Measurements from ENCODE around the gene TCF19.

DNA sequence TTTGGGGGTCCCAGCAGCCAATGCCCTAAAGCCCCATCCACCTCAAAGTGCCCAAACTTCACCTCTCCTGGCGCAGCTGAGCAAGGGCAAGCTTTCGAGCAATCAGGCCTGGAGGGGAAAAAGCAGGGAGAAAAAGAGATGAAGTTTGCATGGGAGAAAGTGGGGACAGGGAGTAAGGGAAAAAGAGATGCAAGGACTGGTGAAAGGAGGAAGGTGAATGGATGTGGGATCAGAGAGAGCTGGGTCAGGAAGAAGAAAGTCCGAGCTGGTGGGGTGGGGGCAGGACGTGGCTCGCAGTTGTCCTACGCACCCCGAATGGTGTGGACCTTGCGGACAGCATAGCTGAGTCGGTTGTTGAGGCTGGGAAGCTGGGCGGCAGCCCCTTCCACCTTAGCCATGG lies 13.0 kb upstream of the TCF19 start:
- TF ChIP-seq, protein P1, sequence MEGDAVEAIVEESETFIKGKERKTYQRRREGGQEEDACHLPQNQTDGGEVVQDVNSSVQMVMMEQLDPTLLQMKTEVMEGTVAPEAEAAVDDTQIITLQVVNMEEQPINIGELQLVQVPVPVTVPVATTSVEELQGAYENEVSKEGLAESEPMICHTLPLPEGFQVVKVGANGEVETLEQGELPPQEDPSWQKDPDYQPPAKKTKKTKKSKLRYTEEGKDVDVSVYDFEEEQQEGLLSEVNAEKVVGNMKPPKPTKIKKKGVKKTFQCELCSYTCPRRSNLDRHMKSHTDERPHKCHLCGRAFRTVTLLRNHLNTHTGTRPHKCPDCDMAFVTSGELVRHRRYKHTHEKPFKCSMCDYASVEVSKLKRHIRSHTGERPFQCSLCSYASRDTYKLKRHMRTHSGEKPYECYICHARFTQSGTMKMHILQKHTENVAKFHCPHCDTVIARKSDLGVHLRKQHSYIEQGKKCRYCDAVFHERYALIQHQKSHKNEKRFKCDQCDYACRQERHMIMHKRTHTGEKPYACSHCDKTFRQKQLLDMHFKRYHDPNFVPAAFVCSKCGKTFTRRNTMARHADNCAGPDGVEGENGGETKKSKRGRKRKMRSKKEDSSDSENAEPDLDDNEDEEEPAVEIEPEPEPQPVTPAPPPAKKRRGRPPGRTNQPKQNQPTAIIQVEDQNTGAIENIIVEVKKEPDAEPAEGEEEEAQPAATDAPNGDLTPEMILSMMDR (IDR thresholded peaks at IDR 0.05 in 2 of 3, conservative IDR thresholded peaks at IDR 0.05 in 1 of 3; ENCODE audit: control insufficient read depth in 2 of 3, extremely low read depth in 1 of 3, insufficient read depth in 1 of 3, low read depth in 3 of 3, low read length in 3 of 3) = no peak
- no peak for TF ChIP-seq NR2C2 (IDR thresholded peaks at IDR 0.05; ENCODE audit: borderline replicate concordance, control insufficient read depth, insufficient read length, low read depth)
- TF ChIP-seq, protein P2, sequence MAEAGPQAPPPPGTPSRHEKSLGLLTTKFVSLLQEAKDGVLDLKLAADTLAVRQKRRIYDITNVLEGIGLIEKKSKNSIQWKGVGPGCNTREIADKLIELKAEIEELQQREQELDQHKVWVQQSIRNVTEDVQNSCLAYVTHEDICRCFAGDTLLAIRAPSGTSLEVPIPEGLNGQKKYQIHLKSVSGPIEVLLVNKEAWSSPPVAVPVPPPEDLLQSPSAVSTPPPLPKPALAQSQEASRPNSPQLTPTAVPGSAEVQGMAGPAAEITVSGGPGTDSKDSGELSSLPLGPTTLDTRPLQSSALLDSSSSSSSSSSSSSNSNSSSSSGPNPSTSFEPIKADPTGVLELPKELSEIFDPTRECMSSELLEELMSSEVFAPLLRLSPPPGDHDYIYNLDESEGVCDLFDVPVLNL (IDR thresholded peaks at IDR 0.05; ENCODE audit: low read depth, low read length) = no peak
- TF ChIP-seq CHD4 (IDR thresholded peaks at IDR 0.05) = no peak
- TF ChIP-seq, protein P3, sequence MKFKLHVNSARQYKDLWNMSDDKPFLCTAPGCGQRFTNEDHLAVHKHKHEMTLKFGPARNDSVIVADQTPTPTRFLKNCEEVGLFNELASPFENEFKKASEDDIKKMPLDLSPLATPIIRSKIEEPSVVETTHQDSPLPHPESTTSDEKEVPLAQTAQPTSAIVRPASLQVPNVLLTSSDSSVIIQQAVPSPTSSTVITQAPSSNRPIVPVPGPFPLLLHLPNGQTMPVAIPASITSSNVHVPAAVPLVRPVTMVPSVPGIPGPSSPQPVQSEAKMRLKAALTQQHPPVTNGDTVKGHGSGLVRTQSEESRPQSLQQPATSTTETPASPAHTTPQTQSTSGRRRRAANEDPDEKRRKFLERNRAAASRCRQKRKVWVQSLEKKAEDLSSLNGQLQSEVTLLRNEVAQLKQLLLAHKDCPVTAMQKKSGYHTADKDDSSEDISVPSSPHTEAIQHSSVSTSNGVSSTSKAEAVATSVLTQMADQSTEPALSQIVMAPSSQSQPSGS (IDR thresholded peaks at IDR 0.05; ENCODE audit: low read length) = no peak
- TF ChIP-seq, protein P4, sequence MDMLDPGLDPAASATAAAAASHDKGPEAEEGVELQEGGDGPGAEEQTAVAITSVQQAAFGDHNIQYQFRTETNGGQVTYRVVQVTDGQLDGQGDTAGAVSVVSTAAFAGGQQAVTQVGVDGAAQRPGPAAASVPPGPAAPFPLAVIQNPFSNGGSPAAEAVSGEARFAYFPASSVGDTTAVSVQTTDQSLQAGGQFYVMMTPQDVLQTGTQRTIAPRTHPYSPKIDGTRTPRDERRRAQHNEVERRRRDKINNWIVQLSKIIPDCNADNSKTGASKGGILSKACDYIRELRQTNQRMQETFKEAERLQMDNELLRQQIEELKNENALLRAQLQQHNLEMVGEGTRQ (IDR thresholded peaks at IDR 0.05; ENCODE audit: borderline replicate concordance, low read depth, low read length) = no peak
- no peak for TF ChIP-seq ASH2L (IDR thresholded peaks at IDR 0.05; ENCODE audit: borderline replicate concordance, low read depth)
- no peak for TF ChIP-seq BCLAF1 (IDR thresholded peaks at IDR 0.05)

Measured in GM12878 (cell line).